ENCODE results near the gene PPM1H. TPM values are rescaled to one million over a fixed set of nuclear protein-coding genes. Genes with fewer than 3 reads are reported as not detected.
"Not testable (repeated sequence)": the region's sequence is repeated elsewhere in the genome, so short reads cannot be mapped to it uniquely, and the experiment has no call there.

The PPM1H gene
- total RNA-seq, 1 donor from 2014 or later, result 0.85 TPM

DNA sequence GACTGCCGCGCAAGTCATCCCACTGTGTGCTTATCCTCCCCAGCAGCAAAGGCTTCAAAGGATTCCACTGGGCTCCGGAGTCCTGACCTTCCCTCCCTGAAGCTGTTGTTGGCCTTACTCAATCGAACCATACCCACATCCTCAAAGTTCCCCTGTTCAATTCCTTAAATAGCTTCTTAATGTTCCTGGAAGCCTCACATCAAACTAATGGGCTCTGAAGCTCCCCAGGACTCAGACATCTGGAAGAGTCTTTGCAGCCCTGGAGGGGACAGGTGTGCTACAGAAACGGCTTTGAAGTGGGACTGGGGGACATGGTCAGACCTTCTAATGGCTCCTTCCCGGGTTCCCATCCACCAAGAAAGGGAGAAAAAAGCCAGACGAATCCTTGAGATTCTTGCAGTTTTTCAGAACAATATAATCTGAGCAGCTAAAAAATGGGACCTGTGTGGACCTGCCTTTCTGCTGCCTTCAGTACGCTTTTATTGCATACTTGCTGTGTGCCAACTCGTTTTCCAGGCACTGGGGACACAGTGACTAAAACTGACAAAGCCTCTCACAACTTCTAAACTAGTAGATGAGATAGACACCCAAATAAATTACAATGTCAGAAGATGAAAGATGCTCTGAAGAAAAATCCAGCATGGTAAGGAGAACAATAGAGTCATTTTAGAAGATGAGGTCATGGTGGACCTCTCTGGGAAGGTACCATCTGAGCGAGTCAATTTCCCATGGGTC lies 263.8 kb downstream of the PPM1H start:
- no peak for TF ChIP-seq CTCF (IDR thresholded peaks at IDR 0.05)
- H3K9me3 ChIP-seq, result no peaks in the 10 kb centered on the region
- intact Hi-C loops (cut with DNase I), result no loop called here
- no peak overlapping the region for H3K4me3 ChIP-seq
- H3K27ac ChIP-seq, result no peak overlapping the region
- no peaks in the 10 kb centered on the region for H3K4me1 ChIP-seq
- no peaks in the 10 kb centered on the region for H3K36me3 ChIP-seq
- no peak for DNase-seq (ENCODE audit: low spot score in 2 of 2)
- no peaks in the 10 kb centered on the region for H3K27me3 ChIP-seq

- H3K9me3 ChIP-seq, result no peaks in the 10 kb centered on the region
- intact Hi-C loops (cut with DNase I), result no loop called here
- no peak for TF ChIP-seq CTCF (IDR thresholded peaks at IDR 0.05)
- H3K36me3 ChIP-seq, result no peaks in the 10 kb centered on the region
- H3K27ac ChIP-seq, result no peak overlapping the region
- H3K4me1 ChIP-seq, result no peaks in the 10 kb centered on the region
- DNase-seq (ENCODE audit: low spot score in 2 of 2), result no peak
- H3K4me3 ChIP-seq, result no peak overlapping the region
- no peaks in the 10 kb centered on the region for H3K27me3 ChIP-seq
Measured at GRCh38 chr12:62668782-62669181, 266.2 kb downstream of the PPM1H start.

DNA sequence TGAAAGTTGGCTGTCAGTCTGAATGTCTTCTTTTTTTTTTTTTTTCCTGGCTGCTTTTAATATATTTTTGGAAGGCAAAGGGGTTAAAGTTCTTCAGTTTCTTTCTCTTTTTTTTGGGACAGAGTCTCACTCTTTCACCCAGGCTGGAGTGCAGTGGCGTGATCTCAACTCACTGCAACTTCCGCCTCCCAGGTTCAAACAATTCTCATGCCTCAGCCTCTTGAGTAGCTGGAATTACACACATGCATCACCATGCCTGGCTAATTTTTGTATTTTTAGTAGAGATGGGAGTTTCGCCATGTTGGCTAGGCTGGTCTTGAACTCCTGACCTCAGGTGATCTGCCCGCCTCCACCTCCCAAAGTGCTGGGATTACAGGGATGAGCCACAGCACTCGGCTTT lies 270.0 kb downstream of the PPM1H start:
- DNase-seq (ENCODE audit: low spot score in 2 of 2); H3K27ac ChIP-seq; H3K4me1 ChIP-seq; H3K4me3 ChIP-seq; H3K9me3 ChIP-seq; H3K27me3 ChIP-seq; intact Hi-C loops (cut with DNase I); H3K36me3 ChIP-seq: not testable (repeated sequence)

GRCh38 chr12:62660756-62661155 lies 274.2 kb downstream of the PPM1H start:
- no peak for DNase-seq (ENCODE audit: low spot score in 2 of 2)
- no peak overlapping the region for H3K27ac ChIP-seq

GRCh38 chr12:62659453-62660295 lies 275.3 kb downstream of the PPM1H start:
- TF ChIP-seq CTCF (IDR thresholded peaks at IDR 0.05), result no peak
- Histone ChIP-seq H3K4me3 (no peak overlapping the region), H3K27ac (no peak overlapping the region), H3K9me3 (no peaks in the 10 kb centered on the region), H3K4me1 (peaks cover 0 to 4% of the 10 kb centered on the region in 2 donors), H3K36me3 (no peaks in the 10 kb centered on the region), H3K27me3 (no peaks in the 10 kb centered on the region)
- no peak for DNase-seq (ENCODE audit: low spot score in 2 of 2)
- intact Hi-C loops (cut with DNase I), result no loop called here

More at GRCh38 chr12:62660756-62661155, 274.2 kb downstream of the PPM1H start:
- no peak for TF ChIP-seq CTCF (IDR thresholded peaks at IDR 0.05)
- H3K36me3 ChIP-seq, result no peaks in the 10 kb centered on the region
- H3K27me3 ChIP-seq, result no peaks in the 10 kb centered on the region
- intact Hi-C loops (cut with DNase I), result no loop called here
- H3K4me3 ChIP-seq, result no peak overlapping the region
- no peaks in the 10 kb centered on the region for H3K9me3 ChIP-seq
- H3K4me1 ChIP-seq, result peaks cover 0 to 4% of the 10 kb centered on the region in 2 donors

DNA sequence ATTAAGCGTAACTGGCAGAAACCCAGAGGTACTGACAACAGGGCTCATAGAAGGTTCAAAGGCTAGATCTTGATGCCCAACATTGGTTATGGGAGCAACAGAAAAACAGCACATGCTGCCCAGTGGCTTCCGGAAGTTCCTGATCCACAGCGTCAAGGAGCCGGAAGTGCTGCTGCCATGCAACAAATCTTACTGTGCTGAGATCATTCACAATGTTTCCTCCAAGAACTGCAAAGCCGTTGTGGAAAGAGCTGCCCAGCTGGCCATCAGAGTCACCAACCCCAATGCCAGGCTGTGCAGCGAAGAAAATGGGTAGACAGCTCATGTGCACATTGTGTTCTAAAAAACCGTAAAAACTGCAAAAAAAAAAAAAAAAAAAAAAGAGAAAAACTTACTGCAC lies 276.0 kb downstream of the PPM1H start:
- Histone ChIP-seq H3K4me3 (no peak overlapping the region), H3K27me3 (no peaks in the 10 kb centered on the region), H3K36me3 (no peaks in the 10 kb centered on the region), H3K9me3 (no peaks in the 10 kb centered on the region), H3K4me1 (peaks cover 0 to 4% of the 10 kb centered on the region in 2 donors), H3K27ac (no peak overlapping the region)
- DNase-seq (ENCODE audit: low spot score in 2 of 2), result no peak
- intact Hi-C loops (cut with DNase I), result no loop called here
- TF ChIP-seq CTCF (IDR thresholded peaks at IDR 0.05), result no peak
